ENCODE results near the gene HOXC5.

Gene HOXC5

DNA sequence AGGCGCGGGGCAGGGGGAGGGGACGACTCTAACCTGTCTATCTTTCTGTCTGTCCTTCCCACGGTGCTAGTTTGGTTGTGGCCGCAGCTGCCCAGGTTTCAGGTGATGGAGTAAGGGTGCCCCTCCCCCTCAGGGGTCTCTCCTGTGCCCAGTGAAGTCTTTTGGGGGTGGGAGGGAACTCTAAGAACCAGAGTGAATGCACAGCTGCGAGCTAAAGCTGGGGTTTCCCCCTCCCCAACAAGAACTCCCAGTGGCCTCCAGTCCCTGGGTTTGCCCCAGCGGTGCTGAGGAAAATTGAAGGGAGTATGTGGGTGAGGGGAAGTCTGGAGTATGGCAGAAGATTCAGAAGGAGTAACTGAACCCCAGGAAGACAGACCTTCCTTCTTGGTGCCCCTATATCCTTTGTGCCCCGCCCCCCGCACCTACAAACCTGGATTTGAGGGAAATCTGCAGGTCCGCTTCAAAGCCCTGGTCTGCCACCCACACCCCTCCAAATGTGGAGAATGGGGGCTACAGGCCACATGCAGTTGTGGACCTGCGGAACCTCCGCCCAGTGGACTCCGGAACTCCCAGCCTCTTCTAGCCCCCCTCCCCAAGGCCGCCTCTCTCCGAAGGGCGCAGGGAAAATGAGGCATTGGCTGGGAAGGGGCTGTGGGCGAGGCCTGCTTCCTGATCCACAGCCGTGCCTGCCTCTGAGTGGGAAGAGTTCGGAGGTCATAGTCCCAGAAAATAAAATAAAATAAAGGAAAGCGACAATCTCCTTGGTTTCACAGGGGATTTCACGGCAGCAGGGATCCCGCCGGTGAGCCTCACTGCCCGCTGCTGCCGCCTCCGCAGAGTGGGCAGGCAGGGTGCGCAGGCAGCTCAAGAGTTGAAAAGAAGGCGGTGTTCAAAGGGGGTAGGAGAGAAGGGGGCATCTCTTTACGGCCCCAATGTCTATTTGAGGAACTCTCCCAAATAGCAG is 36.3 kb upstream of the HOXC5 start:
- DNase-seq = no peak

DNA sequence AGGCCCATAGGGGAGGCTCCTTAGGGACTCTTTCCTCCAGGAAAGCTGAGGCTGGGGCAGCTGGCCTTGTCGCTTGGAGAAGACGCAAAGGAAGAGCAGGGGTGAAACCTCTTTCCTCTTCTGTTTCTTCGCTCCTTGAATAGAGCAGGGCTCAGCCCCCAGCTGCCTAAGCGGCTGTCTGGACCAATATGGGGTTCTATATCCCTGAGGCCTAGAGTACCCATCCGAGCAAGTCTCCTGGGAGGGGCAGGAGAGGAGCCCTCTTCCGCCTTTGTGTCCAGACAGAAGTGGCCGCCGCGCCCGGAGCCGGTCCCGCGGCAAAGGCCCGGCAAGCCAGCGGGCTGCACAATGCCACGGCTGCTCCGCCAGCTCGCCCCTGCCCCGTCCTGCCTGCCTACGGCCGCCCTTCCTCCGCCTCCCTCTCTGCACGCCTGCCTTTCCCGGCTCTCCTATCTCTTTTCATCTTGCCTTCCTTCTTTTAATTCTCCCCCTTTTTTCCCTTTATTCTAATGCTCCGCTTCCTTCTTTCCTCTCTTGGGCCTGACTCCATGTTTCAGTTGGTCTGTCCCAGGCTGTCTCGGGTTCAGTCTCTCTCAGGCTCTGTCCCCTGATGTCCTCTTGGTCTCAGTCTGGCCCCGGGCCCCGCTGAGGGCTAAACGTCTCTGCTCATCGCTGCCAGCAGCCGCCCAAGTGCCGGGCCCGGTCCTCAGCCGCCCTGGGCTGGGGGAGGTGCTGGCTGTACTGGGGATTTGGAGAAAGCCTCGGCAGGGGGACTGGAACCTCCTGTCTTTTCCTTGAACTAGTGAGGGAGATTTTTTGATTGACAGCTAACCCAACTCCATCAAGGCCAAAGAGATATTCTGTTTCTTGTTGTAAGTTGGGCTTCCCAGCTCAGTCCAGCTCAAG is 35.4 kb upstream of the HOXC5 start:
- DNase-seq = no peak

DNA sequence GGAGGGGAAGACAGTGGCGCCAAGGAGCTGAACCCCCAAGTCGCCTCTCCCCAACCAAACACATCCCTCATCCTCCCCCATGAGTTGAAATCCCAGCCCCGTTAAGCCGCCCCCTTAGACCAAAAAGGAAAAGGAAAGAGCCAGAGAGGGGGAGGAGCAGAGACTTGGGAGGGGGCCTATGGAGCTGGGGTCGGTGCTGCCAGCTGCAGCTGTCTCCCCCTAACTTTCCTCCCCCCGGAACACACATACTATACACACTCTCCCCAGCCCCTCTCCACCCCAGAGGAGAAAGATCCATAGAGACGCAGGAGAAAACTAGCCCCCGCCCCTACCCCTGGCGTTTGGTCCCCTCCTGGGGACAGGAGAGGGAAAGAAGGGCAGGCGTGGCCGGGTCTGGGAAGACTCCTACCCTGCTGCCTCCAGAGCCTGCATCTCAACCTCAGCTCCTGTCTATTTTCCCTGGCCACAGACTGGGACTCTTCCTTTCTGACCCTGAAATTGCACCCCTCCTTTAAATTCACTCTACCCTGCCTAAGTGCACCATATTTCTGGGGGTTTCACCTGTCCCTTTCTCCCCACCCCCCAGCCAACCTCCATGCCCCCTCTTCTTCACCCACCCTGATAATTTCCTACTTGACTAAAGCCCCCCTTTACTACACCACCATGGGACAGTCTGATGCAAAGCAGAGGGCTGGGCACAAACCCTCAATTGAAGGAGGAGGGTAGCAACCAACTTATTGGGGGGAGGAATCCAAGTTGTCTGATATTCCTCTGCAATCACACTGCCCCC is 34.5 kb upstream of the HOXC5 start:
- no peak for DNase-seq

DNA sequence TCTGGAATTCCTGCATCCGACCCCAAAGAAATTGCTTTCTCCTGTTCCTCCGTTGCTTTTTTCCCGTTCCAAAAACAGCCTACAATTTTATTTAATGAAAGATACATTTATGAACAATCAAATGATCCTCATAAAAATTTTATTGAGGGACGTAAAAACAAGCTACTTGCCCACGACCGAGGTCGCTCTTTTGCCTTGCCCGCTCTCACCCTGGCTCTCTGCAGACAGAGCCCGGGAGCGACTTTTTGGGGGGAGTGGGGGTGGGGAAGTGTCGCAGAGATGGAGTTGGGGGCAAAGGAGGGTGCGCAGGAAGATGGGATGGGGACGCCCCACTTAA is 34.0 kb upstream of the HOXC5 start:
- DNase-seq = no peak

DNA sequence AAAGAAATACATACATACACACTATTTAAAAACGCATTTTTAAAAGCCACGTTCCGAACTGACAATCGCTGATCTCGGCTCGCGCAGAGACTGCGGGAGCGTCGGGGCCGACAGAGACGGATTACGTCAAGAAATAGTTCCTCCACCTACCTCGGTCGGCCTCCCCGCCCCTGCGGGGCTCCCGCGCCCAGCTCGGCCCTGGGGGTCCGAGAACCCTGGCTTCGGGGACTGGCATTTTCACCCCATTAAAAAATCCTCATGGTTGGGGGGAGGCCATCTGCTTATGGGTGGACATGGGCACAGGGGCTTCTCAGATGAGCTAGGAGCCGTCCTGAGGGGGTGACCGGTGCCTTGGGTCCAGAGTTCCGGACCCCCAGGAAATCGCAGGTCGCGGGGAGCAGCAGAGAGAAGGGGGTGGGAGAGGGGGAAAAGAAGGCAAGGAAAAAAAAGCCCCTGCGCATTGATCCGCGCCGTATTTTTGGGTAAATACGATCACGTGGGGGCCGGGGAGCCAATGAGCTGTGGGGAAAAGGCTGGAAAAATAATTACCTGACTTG is 33.2 kb upstream of the HOXC5 start:
- DNase-seq = no peak

DNA sequence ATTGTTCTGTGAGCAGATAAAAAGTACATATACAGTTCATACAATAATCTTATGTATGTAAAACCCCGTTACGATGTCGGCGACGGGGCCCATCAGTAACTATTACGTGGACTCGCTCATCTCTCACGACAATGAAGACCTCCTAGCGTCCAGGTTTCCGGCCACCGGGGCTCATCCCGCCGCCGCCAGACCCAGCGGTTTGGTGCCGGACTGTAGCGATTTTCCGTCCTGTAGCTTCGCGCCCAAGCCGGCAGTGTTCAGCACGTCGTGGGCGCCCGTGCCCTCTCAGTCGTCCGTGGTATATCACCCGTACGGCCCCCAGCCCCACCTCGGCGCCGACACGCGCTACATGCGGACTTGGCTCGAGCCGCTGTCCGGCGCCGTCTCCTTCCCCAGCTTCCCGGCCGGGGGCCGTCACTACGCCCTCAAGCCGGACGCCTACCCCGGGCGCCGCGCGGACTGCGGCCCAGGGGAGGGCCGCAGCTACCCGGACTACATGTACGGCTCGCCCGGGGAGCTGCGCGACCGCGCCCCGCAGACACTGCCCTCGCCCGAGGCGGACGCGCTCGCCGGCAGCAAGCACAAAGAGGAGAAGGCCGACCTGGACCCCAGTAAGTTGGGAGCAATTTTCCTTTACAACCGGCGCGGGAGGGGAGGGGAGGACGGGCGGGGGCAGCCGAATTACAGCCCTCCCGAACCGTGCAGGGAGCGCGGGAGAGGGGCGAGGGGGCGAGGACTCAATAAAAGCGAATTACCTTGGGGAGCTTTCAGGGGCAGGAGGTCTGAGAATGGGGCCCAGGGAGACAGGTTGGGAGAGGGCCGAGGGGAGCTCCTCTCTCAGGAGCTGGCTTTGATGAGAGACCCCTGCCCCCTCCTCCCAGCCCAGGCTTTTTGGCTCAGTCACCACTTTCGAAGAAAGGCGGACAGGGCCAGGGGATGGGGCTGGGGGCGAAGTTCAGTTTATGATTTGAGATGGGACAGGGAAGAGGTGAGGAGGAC is 32.4 kb upstream of the HOXC5 start, which contains the start of gene HOXC9:
Gene HOXC9 (plus strand): TSS at position 46 of the 999 bp plus-strand sequence. CDS start 28 bp downstream, at position 74.
- DNase-seq = no peak

DNA sequence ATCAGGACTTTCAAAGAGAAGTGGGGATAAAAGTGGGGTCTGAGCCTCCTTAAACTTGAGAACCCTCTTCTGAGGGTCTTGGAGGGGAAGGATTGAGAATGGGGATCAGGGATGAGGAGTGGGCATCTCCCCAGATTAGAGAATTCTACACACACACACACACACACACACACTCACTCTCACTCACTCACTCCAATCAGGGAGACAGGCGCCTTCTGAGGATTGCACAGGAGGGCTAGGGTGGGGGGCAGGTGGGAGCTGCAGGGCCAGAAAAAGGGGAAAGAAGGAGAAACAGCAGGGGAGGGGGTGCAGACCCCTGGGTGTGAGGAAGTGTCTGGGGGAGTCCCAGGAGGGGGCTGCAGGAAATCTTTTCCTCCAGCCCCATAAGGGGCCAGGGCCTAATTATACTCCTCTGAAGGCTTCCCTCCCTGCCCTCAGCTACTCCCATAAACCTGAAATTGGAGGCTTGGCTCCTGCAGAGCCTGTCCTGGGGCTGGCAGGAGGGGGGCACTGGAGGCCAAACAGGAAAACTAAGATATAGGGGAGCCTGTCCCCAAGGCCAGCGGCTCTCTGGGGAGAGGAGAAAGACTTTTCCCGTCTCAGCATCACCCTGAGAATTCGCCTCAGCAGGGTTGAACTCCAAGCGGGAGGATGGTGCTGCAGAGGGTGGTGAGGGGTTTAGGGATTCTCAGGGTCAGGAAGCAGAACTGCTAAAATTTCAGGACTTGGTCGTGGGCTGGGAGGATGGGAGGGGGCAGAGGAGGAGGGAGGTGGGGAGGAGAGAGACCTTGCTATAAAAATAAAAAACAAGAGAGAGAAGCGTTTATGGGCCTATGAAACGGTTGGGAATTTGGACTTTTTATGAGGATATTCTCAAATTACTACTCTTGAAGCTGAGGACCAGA is 31.3 kb upstream of the HOXC5 start:
- DNase-seq = no peak

DNA sequence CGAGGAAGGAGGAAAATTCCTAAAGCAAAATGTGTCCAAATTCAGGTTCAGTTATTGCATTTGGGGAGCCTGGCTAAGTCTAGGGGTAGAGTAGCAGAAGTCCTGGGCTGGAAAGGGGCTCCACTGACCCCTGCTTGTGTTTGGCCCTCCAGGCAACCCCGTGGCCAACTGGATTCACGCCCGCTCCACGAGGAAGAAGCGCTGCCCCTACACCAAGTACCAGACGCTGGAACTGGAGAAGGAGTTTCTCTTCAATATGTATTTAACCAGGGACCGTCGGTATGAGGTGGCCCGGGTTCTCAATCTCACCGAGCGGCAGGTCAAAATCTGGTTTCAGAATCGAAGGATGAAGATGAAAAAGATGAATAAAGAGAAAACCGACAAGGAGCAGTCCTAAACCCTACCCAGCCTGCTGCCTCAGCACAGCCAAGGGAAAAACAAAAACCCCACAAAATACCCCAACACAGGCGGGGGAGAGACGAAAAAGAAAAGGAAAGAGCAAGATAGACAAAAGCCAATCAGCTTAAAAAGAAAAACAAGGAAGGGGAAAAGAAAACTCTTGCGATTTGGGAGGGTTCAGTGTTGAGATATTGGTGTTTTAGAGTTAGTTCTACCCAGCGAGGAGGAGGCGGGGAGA is 30.5 kb upstream of the HOXC5 start:
- DNase-seq = no peak

DNA sequence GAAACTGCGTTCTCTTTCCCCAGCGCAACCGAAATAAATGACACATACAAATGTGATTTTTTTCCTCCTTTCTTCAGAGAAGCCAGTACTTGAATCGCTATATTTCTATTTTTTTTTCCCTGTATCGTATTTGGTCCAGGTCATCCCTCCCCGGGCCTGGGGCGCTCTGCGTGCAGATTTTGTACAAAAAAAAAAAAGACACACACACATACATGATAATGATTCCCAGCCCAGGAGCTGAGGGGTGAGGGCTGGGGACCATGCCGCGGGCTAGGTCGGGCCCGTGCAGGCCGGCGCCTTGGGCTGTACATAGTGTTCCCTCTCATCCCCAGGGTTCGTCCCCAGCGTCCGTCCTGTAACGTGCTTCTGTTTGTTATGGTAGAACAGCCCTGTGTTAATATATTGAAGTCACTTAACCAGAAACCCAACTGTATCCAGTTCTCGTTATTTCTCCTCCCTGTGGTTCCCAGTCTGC is 29.9 kb upstream of the HOXC5 start:
- no peak for DNase-seq

DNA sequence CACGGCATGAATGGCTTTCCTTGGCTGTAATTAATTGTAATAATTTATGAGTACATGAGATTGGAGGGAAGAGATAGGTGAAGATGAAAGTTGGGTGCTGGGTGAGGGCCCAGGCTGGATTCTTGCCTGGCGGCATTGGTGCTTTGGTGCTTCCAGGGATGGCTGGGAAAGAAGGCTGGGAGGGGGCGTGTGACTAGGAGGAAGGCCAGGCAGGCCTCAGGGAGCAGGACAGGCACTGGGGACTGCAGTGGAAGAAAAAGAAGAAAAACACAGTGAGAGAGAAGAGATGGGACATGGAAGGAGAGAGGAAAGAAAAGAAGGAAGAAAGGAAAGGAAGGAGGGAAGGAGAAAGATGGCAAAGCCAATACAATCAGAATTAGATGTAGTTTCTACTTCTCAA is 29.2 kb upstream of the HOXC5 start:
- DNase-seq = no peak

DNA sequence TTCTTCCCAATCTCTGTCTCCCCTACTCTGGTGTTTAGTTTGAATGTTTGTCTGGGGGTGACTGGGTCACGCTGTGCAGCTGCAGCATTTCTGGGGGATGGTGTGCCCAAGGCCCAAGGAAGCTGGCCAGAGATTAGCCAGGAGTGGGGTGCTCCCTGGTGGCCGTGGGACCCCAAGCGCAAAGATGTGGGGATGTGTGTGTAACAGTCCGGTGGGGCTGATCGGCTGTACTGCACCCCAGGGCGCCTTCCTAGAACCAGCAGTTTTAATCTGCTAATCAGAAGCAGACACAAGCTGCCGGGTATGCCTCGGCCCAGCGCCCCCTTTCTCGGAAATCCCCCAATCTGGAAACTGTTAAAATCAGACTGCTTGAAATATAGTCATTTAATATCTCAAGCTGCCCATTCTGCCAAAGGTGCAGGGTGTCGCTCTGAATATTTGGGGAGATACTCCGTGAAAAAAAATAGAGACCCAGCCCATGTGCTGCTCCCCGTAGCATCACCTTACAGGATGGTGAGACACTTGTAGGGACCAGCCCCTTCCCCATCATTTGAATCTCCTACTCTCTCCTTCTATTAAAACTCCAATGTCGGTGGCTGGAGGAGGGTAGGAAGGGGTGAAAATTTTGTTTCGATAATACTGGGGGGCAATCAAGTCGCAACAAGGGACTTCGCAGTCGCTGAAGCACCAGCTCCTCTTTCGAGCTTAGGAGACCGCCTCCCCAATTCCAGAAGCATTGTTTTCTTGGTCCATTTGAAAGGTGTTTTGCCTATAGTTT is 28.6 kb upstream of the HOXC5 start:
- DNase-seq = no peak

DNA sequence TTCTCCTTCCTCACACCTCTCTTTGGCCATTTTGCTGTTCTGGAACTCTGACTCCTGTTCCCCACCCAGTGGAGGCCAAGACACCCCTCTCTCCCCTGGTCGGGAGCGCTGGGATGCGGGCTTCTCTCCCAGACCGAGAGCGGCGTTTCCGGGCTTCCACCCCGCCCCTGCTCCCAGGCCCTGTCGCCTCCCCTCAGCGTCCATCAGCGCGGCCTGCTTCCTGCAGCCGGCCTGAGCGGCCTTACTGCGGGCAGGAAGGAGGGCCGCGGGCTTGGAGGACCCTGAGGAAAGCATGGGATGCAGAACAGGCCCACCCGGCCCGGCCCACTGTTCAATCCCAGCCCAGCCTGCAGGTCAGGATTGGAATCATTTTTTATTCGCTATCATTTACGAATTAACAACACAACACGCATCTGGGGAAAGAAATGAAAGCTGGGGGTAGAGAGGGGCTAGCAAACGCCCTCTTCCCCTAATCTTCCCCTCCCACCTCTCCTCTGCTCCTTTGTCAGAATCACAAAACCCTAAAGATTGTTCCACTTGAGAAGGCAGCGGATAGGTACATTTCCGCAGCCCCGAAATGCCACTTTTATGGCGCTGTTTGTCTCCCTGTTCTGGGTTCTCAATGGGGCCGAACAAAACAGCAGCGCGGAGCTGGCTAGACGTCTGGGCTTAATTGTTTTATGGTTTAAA is 27.9 kb upstream of the HOXC5 start:
- no peak for DNase-seq

DNA sequence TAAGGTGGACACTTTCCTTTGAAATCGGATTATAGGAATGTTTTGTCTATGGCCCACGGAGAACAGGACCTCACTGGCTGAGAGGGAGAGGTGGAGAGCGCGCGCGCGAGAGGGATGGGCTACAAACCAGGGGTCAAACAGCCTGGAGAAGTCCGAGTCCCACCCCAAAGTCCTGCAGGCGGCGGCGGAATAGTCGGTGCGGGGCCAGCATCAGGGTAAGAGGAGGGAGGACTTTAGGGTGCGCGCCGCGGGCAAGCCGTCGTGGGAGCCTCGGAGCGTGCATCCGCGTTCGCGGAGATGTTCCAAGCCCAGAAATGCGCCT is 27.4 kb upstream of the HOXC5 start:
- no peak for DNase-seq

DNA sequence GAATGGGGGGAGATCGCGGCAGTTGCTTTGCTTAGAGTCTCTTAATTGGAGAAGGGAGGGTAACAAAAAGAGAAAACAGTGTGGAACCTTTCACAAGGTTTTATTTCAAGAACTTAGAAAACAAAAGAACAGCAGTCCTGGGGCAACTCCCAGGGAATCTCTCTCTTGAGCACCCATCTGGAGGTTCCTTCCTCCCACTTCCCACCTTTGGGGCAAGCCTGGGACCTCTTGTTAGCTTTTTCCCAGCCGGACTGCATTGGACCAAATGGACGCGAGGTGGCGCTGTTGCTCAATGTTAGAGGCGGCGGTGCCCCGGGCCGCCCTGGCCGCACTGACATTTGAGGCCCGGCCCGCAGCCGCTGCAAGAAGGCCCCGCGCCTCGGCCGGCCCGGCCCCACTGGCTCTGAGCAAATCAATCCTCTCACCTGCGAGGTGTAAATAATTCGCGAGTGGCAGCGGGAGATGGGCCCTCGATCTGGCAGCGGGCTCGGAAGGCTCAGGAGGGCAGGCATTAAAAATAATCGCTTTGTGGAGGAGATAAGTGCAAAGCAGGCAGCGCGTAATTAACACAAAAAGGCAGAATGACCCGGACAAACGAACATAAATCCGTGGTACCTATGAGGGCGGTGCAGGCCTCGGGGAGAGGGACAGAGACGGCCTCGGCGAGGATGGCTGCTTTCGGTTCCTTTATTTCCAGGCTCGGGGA is 26.8 kb upstream of the HOXC5 start:
- no peak for DNase-seq

DNA sequence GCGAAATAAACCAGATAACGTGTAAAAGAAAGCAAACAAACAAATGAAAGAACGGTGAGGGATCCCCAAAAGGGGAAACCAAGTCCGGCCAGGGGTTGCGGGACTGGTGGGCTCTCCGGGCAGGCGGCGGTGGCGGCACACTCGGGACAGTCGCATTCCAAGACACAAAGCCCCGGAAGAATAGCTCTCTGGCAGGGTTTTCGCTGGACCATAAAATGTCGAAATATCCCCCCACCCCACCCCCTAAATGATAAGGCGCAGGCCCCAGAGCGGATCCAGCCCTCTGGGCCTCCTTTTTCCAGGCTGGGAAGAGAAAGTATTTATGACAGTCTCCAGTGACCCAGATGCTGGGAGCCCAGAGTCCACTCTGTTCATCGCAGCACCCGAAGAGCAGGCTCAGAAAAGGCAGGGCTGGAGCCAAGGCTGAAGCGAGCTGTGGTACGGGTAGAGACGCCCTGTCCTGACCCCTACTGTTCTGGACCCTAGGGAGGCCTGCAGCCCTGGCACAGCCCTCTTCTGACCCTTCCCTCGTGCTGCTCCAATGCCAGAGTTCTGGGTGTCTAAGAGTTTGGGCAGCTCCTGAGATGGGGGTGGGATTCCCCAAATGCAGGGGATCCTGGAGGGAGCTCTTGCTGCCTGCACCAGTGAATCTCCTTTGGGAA is 26.2 kb upstream of the HOXC5 start:
- DNase-seq = no peak

DNA sequence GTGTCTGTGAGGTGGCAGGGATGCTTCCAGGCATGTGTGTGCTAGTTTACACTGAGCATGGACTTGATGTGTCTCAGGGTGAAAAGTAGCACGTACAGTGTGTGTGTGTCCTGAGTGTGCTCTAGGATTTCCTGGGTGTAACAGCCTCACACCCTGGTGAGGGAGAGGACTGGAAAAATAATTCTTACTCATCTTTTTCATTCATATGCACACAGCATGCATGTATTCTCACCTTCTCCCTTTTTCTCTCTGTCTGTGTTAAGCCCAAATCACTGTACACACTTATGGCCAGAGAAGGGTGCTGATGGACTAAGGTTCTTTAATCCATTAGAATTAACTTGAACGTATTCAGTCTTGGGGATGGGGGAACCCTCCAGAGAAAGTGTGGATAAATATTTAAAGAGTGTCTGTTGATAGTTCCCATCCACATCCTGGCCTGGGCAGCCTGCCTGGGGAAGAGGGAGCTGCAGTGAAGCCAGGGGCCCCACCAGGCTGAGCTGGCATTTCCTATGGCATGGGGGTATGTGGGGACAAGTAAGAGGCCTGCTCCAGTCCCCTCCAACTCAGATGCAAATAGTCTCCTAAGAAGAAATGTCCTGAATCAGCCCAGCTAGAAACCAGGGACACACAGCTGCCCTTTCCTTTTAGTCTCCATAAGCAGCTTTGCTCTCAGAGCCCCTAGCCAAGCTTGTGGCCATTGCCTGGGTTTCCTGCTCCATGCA is 25.2 kb upstream of the HOXC5 start:
- no peak for DNase-seq

DNA sequence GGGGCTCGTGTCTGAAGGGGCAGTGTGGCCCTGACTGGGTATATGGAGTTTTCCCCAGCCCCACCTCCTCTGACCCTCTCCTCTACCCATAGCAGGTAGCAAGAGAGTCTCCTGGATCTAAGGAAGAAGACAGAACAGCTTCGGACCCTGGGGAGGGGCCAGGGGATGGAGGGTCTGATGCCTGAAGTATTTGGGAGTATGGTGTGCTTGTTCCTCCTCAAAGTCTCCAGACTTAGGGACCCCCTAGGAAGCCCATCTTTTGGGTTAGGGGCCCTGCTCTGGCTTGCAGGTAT is 24.6 kb upstream of the HOXC5 start:
- DNase-seq = no peak

Data from NCI-H1436 treated with DMSO at 0.1 percent for 48 hours (cell line).